Measurements from ENCODE around the gene ATP2A3. TPM values are rescaled to one million over a fixed set of nuclear protein-coding genes. Genes with fewer than 3 reads are reported as not detected.
A peak's percentile ranks its signal among the peaks of the same experiment; 100 is the strongest.

Gene ATP2A3
- total RNA-seq, 1 donor from 2014 or later = 13.8 TPM

- no peak for DNase-seq (ENCODE audit: low spot score)
- intact Hi-C loops (cut with DNase I) = no loop called here
- no peak for ATAC-seq
Measured at GRCh38 chr17:3887394-3887793, 76.8 kb downstream of the ATP2A3 start.

- DNase-seq (ENCODE audit: low spot score) = no peak
- peak; percentile 1 for ATAC-seq
- intact Hi-C loops (cut with DNase I) = no loop called here
Measured at GRCh38 chr17:3886776-3887175, 77.5 kb downstream of the ATP2A3 start.

GRCh38 chr17:3885970-3886369 is 78.3 kb downstream of the ATP2A3 start:
- ATAC-seq = no peak
- DNase-seq (ENCODE audit: low spot score) = no peak
- intact Hi-C loops (cut with DNase I) = no loop called here

GRCh38 chr17:3885271-3885670 is 79.0 kb downstream of the ATP2A3 start:
- ATAC-seq (no peak), DNase-seq (ENCODE audit: low spot score) (no peak)
- intact Hi-C loops (cut with DNase I) = no loop called here

- no peak for DNase-seq (ENCODE audit: low spot score)
- intact Hi-C loops (cut with DNase I) = no loop called here
- no peak for ATAC-seq
Measured at GRCh38 chr17:3884188-3884587, 80.0 kb downstream of the ATP2A3 start.

GRCh38 chr17:3882276-3882675 is 82.0 kb downstream of the ATP2A3 start:
- intact Hi-C loops (cut with DNase I) = no loop called here
- DNase-seq (ENCODE audit: low spot score) (no peak), ATAC-seq (no peak)

GRCh38 chr17:3880983-3881382 is 83.3 kb downstream of the ATP2A3 start:
- no peak for ATAC-seq
- DNase-seq (ENCODE audit: low spot score) = no peak
- intact Hi-C loops (cut with DNase I) = no loop called here

GRCh38 chr17:3879591-3880417 is 84.4 kb downstream of the ATP2A3 start:
- no peak for DNase-seq (ENCODE audit: low spot score)
- no peak for ATAC-seq
- intact Hi-C loops (cut with DNase I) = no loop called here

- intact Hi-C loops (cut with DNase I) = no loop called here
- no peak for DNase-seq (ENCODE audit: low spot score)
- no peak for ATAC-seq
Measured at GRCh38 chr17:3879186-3879585, 85.1 kb downstream of the ATP2A3 start.

- DNase-seq (ENCODE audit: low spot score) = no peak
- intact Hi-C loops (cut with DNase I) = no loop called here
- ATAC-seq = no peak
Measured at GRCh38 chr17:3877220-3877619, 87.0 kb downstream of the ATP2A3 start.

- no peak for ATAC-seq
- DNase-seq (ENCODE audit: low spot score) = no peak
- intact Hi-C loops (cut with DNase I) = no loop called here
Measured at GRCh38 chr17:3875317-3875716, 88.9 kb downstream of the ATP2A3 start.

Other genes with a start within 250 kb of the ATP2A3 start
- gene HASPIN, start 240.5 kb downstream of the ATP2A3 start, total RNA-seq = 0.36 TPM
- gene ITGAE, start 163.2 kb downstream of the ATP2A3 start, total RNA-seq = 19.3 TPM
- 42.3 TPM for gene NCBP3, start 118.2 kb downstream of the ATP2A3 start, total RNA-seq
- 7.7 TPM for gene CAMKK1, start 71.4 kb downstream of the ATP2A3 start, total RNA-seq
- 7.3 TPM for gene P2RX1, start 48.0 kb downstream of the ATP2A3 start, total RNA-seq
- 58.9 TPM for gene ZZEF1, start 178.6 kb upstream of the ATP2A3 start, total RNA-seq
- gene CYB5D2, start 178.8 kb upstream of the ATP2A3 start, total RNA-seq = 16.0 TPM

Measured in sciatic nerve (tissue), 2 donors.